IMR-90 (cell line): ENCODE data around the gene CDC42SE1.

ENCODE experiments used
- CEBPB ChIP-seq: IDR thresholded peaks from 2 replicates; pipeline ENCODE4 v1.6.1; 2012; ENCODE audit warnings: low read depth, low read length, improper control_type of control experiment
- MAFK ChIP-seq: IDR thresholded peaks from 2 replicates; pipeline ENCODE4 v1.6.1; 2012; ENCODE audit warnings: low read depth, low read length, improper control_type of control experiment
- MAZ ChIP-seq: IDR thresholded peaks from 2 replicates; pipeline ENCODE4 v1.6.1; 2012; ENCODE audit warnings: low read depth, mild to moderate bottlenecking, low read length, improper control_type of control experiment, moderate library complexity, borderline replicate concordance
- MXI1 ChIP-seq: IDR thresholded peaks from 2 replicates; pipeline ENCODE4 v1.6.1; 2012; ENCODE audit warnings: low read depth, mild to moderate bottlenecking, low read length, moderate library complexity, borderline replicate concordance
- POLR2A ChIP-seq: IDR thresholded peaks from 2 replicates; pipeline ENCODE4 v1.6.1; 2012; ENCODE audit warnings: mild to moderate bottlenecking, low read depth, low read length
- RAD21 ChIP-seq: IDR thresholded peaks from 2 replicates; pipeline ENCODE4 v1.6.1; 2012; ENCODE audit warnings: low read length, improper control_type of control experiment
- RCOR1 ChIP-seq: IDR thresholded peaks from 2 replicates; pipeline ENCODE4 v1.6.1; 2012; ENCODE audit warnings: mild to moderate bottlenecking, low read length, improper control_type of control experiment; ENCODE audit not compliant: insufficient replicate concordance
- SMC3 ChIP-seq: fragments of 150-350 bp; IDR thresholded peaks from 2 replicates; pipeline ENCODE4 v1.6.1; 2016; ENCODE audit warnings: low read depth, mild to moderate bottlenecking, antibody characterized with exemption, low read length, moderate library complexity
- TF ChIP-seq, protein P1 (sequence below): conservative IDR thresholded peaks from 2 replicates; pipeline ENCODE4 v1.5.1; 2012; ENCODE audit warnings: mild to moderate bottlenecking, low read depth, low read length, improper control_type of control experiment
- TF ChIP-seq, protein P2 (sequence below): fragments of 150-350 bp; IDR thresholded peaks from 2 replicates; pipeline ENCODE4 v1.6.1; 2017; ENCODE audit warnings: mild to moderate bottlenecking, antibody characterized with exemption, low read length, low read depth

DNA sequence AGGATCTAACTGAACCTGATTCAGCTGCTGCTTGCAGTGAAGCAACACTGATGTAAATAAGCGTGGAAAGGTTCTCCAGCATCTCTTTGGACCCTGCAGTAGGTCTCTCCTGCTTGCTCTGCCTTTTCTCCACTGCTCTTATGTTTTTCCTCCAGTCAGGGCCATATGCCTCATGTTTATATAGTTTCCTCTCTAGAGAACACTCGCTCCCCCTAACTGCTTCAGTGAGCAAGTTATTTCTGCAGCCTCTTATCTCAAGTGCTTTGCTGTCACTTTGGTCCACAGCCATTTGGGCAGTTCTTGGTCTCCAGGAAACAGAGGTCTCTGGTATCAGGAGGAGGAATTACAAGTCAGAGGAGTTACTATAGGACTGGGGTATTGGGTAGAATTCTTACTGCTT, 45.9 kb downstream of the CDC42SE1 start:
- TF ChIP-seq, protein P1, sequence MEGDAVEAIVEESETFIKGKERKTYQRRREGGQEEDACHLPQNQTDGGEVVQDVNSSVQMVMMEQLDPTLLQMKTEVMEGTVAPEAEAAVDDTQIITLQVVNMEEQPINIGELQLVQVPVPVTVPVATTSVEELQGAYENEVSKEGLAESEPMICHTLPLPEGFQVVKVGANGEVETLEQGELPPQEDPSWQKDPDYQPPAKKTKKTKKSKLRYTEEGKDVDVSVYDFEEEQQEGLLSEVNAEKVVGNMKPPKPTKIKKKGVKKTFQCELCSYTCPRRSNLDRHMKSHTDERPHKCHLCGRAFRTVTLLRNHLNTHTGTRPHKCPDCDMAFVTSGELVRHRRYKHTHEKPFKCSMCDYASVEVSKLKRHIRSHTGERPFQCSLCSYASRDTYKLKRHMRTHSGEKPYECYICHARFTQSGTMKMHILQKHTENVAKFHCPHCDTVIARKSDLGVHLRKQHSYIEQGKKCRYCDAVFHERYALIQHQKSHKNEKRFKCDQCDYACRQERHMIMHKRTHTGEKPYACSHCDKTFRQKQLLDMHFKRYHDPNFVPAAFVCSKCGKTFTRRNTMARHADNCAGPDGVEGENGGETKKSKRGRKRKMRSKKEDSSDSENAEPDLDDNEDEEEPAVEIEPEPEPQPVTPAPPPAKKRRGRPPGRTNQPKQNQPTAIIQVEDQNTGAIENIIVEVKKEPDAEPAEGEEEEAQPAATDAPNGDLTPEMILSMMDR = no peak
- TF ChIP-seq MAZ = no peak
- no peak for TF ChIP-seq POLR2A
- TF ChIP-seq, protein P2, sequence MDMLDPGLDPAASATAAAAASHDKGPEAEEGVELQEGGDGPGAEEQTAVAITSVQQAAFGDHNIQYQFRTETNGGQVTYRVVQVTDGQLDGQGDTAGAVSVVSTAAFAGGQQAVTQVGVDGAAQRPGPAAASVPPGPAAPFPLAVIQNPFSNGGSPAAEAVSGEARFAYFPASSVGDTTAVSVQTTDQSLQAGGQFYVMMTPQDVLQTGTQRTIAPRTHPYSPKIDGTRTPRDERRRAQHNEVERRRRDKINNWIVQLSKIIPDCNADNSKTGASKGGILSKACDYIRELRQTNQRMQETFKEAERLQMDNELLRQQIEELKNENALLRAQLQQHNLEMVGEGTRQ = no peak
- no peak for TF ChIP-seq RAD21
- TF ChIP-seq CEBPB = no peak
- TF ChIP-seq RCOR1 = no peak
- TF ChIP-seq MAFK = no peak
- no peak for TF ChIP-seq SMC3
- TF ChIP-seq MXI1 = no peak
